ENCODE measurements around the gene ARHGAP28.

DNA sequence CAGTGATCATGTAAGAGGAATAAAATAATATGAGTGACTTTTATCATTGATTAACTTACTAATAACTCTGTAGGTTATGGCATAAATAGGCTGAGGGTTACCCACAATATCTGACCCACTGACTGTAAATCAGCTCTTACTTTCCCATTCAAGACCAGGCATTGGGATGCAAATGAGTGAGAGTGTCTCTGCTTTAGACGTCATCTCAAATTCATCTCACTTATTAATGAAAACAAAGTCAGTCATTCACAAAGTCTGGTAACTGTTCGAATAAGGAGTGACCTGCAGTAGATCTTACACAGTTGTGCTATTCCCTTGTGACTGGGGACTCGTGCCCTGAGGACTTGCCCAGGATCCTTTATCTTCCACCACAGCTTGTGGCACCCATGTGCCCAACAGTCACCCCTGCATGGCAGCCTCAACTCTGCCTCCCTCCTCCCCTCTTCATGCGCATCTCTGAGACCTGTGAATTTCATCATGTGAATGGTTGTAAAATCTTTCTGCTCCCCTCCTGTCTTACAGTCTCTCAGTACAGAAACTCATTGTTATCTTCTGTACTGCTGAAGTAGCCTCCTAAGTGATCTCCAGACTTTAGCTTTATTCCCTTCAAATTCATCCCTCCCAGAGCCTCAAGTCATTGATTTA lies 131.4 kb downstream of the ARHGAP28 start:
- TF ChIP-seq CTCF (conservative IDR thresholded peaks at IDR 0.05) (no peak), ZFX (IDR thresholded peaks at IDR 0.05) (no peak)

Measured in C4-2B (cell line).